ENCODE results near the gene SBF2.

DNA sequence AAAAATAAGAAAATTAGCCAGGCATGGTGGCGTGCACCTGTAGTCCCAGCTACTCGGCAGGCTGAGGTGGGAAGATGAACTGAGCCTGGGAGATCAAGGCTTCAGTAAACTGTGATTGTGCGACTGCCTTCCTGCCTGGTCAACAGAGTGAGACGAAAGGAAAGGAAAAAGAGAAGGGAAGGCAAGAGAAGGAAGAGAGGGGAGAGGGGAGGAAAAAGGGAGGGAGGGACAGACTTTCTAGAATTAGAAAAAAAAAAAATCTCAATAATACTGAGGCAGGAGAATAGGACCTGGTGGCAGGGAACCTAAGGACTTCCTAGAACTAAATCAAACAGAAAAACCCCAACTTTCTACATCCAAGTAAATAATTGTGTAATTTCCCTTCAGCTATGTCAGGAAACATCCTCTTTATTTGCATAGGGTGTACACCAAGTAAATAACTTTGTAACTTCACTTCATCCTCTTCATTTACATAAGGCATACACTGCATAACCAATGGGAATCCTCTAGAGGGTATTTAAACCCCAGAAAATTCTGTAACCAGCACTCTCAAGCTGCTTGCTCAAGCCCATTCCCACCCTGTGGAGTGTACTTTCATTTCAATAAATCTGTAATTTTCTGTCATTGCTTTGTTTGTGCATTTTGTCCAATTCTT lies 8.7 kb downstream of the SBF2 start:
- TF ChIP-seq TAF1 (IDR thresholded peaks at IDR 0.05; ENCODE audit: borderline replicate concordance, insufficient read depth, low read length) (no peak), SIN3A (IDR thresholded peaks at IDR 0.05; ENCODE audit: borderline replicate concordance, insufficient read depth, low read length) (no peak)
- TF ChIP-seq, protein P1, sequence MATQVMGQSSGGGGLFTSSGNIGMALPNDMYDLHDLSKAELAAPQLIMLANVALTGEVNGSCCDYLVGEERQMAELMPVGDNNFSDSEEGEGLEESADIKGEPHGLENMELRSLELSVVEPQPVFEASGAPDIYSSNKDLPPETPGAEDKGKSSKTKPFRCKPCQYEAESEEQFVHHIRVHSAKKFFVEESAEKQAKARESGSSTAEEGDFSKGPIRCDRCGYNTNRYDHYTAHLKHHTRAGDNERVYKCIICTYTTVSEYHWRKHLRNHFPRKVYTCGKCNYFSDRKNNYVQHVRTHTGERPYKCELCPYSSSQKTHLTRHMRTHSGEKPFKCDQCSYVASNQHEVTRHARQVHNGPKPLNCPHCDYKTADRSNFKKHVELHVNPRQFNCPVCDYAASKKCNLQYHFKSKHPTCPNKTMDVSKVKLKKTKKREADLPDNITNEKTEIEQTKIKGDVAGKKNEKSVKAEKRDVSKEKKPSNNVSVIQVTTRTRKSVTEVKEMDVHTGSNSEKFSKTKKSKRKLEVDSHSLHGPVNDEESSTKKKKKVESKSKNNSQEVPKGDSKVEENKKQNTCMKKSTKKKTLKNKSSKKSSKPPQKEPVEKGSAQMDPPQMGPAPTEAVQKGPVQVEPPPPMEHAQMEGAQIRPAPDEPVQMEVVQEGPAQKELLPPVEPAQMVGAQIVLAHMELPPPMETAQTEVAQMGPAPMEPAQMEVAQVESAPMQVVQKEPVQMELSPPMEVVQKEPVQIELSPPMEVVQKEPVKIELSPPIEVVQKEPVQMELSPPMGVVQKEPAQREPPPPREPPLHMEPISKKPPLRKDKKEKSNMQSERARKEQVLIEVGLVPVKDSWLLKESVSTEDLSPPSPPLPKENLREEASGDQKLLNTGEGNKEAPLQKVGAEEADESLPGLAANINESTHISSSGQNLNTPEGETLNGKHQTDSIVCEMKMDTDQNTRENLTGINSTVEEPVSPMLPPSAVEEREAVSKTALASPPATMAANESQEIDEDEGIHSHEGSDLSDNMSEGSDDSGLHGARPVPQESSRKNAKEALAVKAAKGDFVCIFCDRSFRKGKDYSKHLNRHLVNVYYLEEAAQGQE (IDR thresholded peaks at IDR 0.05; ENCODE audit: insufficient read depth in 1 of 2, low read depth in 2 of 2, low read length in 2 of 2) = no peak

Data from PFSK-1 (cell line).